Astrocyte of the hippocampus (primary cell): ENCODE data around the gene RSPRY1.
A peak's percentile ranks its signal among the peaks of the same experiment; 100 is the strongest.
"Not testable (repeated sequence)": the region's sequence is repeated elsewhere in the genome, so short reads cannot be mapped to it uniquely, and the experiment has no call there.

Experiments used
- DNase-seq: peaks from one replicate; pipeline ENCODE4 v3.0.0; 2011; ENCODE audit warnings: low read depth, low spot score

RSPRY1 gene

DNA sequence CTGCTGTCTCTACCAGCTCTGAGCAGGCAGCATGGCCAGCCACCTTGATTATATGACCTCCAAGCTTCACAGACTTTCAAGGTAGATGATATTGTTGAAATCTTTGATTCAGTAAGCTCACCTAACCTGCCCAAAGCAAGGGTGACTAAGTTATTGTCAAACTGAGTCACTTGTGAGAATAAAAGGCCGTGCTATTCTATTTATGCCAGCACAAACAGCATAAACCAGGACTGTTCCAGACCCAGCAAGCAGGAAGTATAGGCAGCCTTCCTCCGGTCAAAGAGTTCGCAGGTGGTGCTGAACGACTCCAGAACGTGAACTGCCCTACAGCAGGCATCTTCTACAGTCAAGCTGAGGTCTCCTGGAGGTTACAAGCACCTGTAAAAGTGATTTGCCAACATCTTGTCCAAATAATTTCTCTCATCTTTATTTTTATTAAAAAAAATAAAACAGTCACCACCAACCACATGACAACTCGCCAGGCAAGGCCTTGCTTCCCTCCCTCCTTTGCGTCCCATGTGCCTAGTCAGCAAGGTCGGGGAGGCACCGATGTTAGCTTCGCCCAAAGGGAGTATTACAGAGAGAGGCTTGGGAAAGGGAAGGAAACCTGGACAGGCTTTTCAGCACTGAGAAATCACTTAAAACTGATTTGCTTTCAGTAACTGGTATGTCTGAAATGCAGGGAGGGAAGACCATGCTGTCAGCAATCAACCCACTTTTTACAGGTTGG lies 69.7 kb downstream of the RSPRY1 start:
- no peak for DNase-seq

GRCh38 chr16:57256601-57257395 lies 70.7 kb downstream of the RSPRY1 start:
- no peak for DNase-seq

- DNase-seq = no peak
Measured at GRCh38 chr16:57257455-57258070, 71.4 kb downstream of the RSPRY1 start.

- no peak for DNase-seq
Measured at GRCh38 chr16:57258226-57258909, 72.2 kb downstream of the RSPRY1 start.

GRCh38 chr16:57258910-57259475 lies 72.9 kb downstream of the RSPRY1 start:
- no peak for DNase-seq

DNA sequence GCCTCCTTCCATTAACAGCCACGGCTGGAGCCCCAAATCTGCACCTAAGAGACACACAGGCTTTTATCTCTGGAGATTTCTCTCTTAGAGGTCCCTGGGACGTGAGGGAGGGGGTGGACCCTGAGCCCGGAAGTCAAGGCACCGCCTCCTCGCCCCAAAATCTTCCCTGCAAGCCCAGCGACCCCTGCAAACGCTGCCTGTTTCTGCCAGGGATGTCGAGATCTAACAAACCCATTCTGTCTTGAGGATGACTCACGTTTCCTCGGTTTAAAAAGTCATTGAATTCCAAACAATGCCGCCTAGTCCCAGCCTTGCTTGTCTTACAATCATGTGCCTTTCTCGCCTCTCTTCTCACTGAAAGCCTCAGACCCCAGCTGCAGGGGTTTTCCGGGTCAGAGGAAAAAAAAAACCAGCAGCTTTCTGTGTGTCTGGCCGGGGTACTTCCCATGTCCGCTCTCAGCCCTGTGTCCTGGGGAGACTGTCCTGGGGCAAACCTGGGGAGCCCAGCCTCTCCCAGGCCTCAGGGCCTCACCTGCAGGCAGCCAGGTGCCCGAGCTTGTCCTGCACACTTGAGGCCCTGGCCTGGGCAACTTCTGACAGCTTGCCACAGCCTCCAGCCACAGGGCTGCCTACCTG lies 74.3 kb downstream of the RSPRY1 start:
- peak; percentile 79 for DNase-seq

- DNase-seq = no peak
Measured at GRCh38 chr16:57261806-57262205, 75.7 kb downstream of the RSPRY1 start.

DNA sequence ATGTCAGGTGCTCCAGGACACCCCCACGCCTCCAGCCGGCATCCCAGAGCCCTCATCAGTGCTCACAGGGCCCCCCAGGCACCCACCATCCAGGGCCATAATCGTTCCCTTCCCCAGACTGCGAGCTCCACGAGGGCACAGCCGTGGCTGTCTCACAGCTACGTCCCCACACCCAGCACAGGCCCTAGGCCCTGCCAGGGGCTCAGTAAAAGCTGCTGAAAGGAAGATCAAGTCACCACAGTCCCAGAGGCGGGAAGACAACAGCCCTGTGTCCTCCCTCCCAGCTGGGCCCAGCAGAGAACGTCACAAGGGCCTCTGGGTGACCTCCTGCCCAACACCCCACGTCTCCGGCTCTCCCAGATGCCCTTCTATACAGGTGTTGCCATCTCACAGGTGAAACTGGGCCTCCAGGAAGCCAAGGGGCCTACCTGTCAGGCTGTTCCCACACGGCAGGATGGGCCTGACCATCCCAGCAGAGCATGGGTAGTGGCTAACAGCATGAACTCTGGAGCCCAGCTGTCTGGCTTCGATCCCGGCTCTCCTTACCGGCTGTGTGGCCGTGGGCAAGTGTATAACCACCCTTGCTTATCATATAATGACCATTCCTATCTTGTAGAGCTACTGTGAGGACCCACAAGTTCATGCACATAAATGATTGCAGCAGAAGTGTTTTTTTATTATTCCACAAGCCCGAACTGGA lies 76.9 kb downstream of the RSPRY1 start:
- no peak for DNase-seq

DNA sequence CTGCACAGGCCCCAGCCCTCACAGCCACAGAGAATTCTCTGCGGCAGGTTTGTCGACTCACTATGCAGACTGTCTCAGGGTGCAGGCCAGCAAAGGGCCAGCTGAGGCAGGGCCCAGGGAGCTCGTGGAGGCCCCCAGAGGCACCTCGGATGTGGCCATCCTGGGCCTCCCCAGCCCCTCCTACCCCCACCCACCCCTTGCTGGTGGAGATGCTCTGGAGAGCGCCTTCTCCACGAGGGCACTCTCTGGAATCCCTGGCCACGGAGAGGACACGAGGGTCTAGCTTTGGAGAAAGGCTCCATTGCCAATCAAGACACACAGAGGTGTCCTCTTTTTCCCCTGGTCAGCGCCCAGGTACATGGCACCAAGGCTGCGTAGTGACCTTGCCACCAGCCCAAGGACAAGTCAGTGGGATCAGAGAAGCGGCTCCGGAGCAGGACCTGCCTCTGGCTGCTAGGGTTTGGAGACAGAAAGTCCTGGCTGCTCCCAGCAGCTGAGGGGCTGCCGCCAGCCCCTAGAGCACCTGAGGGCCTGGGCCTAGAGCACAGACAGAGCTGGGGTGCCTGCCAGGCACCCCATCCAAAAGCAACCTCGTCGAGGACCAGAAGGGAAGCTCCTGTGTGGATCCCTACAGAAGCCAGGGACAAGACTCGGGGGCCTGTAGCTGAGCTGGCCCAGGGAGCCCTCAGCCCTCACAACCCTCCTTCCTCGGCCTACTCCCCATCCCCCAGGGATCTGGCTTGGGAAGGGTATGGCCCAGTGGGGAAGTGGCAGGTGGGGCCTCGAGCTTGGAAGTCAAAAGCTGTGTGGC lies 77.6 kb downstream of the RSPRY1 start:
- no peak for DNase-seq

DNA sequence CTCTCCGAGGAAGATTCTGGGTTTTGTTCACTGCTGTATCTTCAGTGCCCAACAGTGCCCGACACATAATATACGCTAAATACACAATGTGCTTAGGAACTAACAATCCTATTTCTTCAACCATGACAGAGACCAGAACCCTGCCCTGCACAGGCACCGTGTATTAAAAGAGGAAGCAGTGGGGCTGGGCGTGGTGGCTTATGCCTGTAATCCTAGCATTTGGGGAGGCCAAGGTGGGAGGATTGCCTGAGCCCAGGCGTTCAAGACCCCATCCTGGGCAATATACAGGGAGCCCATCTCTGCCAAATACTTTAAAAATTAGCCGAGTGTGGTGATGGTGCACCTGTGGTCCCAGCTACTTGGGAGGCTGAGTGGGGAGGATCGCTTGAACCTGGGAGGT lies 78.3 kb downstream of the RSPRY1 start:
- no peak for DNase-seq

- DNase-seq = no peak
Measured at GRCh38 chr16:57264950-57265371, 78.8 kb downstream of the RSPRY1 start.

- DNase-seq = peak; percentile 81
Measured at GRCh38 chr16:57265850-57266530, 79.9 kb downstream of the RSPRY1 start.

DNA sequence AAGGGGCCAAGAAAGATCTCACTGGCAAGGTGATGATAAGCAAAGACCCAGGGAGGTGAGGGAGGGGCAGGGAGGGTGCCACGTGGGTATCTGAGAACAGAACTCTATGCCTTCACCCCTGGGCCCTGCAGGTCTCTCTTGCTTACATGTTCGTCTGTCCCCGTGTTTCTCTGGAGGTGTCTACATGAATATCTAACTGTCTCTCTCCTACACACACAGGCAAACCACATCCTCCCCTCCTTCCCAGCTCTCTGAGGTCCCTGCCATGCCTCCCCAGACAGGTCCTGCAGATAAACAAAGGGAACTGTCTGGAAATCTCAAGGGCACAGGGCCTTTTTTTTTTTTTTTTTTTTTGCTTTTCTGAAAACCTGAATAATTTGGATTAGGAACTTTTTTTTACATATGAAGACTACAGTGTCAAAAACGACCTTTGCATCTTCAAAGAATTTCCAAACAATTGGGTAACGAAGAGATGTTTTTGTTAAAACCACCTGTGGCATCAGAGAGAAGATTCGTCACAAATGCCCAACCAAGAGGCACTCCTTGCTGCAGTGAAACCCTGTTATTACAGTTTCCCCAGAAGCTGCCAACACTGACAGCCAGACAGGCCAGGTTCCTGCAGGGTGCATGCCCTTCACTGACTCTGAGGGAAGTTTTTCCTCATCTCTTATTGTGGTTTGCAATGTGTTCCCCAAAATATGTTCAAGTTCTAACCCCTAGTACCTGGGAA lies 80.6 kb downstream of the RSPRY1 start:
- no peak for DNase-seq

DNA sequence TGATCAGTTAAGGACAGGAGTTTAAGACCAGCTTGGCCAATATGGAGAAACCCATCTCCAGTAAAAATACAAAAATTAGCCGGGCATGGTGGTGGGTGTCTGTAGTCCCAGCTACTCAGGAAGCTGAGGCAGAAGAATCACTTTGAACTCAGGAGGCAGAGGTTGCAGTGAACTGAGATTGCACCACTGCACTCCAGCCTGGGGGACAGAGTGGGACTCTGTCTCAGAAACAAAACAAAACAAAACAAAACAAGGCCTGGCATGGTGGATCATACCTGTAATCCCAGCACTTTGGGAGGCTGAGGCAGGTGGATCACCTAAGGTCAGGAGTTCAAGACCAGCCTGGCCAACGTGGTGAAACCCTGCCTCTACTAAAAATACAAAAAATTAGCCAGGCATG lies 81.2 kb downstream of the RSPRY1 start:
- DNase-seq = not testable (repeated sequence)

DNA sequence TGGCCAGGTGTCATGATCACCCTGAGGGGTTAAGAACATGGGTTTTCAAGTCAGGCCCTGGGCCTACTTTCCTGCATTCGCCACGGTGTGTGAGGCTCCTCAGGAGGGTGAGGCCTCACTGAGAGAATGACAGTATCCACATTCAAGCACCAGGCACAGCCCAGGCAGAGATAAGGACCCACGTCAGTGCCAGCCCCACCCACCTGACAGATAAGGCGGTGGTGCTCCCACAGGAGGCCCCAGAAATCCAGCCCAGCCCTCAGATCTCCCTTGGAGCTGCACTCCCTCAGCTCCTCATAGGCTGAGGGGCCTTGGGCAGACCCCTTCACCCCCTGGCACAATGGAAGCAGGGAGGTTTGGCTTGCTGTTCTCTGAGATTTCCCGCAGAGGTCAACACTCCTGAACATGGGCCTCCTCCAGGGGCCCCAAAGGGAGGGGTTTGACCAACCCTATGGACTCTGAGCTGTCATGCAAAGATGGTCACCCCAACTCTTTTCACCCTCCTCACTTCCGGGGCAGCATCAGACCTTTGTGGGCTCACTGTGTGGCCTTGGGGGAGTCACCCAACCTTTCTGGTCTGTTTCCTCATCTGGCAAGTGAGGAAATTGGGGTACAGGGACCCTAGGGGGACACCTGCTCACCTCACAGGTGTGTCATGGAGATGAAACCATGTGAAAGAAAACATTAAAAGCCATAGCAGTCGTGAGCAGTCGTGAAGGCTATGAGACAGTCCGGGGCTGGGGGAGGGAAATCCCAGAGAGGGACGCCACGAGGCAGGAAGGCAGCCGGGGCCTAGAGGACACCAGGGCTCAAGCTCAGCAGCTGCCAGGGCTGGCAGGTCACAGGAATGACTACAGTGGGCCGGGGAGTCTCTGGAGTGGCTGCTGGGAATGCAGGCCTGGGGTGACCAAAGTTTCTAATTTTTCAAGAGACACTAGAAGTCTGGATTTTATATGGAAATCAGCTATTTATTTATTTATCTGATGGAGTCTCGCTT lies 83.0 kb downstream of the RSPRY1 start:
- no peak for DNase-seq

GRCh38 chr16:57270221-57271062 lies 84.3 kb downstream of the RSPRY1 start:
- no peak for DNase-seq

DNA sequence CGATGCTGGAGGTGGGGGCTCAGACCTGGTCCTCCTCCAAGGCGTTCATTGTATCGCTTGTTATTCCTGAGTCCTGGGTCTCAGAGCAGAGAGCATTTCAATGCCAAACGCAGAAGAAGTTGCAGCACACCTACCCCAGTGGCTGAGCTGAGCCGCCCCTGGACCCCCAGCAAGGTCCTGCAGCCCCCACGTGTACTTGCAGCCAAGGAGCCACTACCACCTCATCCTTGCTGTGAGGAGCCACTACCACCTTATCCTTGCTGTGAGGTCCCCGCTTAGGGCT lies 84.9 kb downstream of the RSPRY1 start:
- no peak for DNase-seq
